Peyer's patch (tissue), 4 donors: ENCODE data around the gene MSI2. TPM values are rescaled to one million over a fixed set of nuclear protein-coding genes. Genes with fewer than 3 reads are reported as not detected.

Source experiments
- DNase-seq, 3 donors: peaks; one replicate each; pipeline ENCODE4 v3.0.0-alpha.2; 2017 to 2019
- H3K27ac ChIP-seq, 4 donors: fragments of 200-600 bp; sonication (generic); one replicate each; pipeline ENCODE4 v1.5.1; 2016 to 2019
- H3K27me3 ChIP-seq, 2 donors: fragments of 200-600 bp; sonication (generic); one replicate each; pipeline ENCODE4 v1.5.1; 2019
- H3K36me3 ChIP-seq, 3 donors: fragments of 200-600 bp; sonication (generic); one replicate each; pipeline ENCODE4 v1.5.1; 2016 to 2019
- H3K4me1 ChIP-seq, 4 donors: fragments of 200-600 bp; sonication (generic); one replicate each; pipeline ENCODE4 v1.5.1; 2016 to 2019
- H3K4me3 ChIP-seq, 4 donors: fragments of 200-600 bp; sonication (generic); 1 replicate in 3 of 4; 2 replicates in 1 of 4; pipeline ENCODE4 v1.5.1; 2016 to 2019; ENCODE audit warnings: mild to moderate bottlenecking in 1 of 4
- H3K9me3 ChIP-seq, 4 donors: fragments of 200-600 bp; sonication (generic); one replicate each; pipeline ENCODE4 v1.5.1; 2016 to 2019; ENCODE audit warnings: mild to moderate bottlenecking in 1 of 4
- CTCF ChIP-seq, 6 experiments: fragments of 450-650 bp in 4 of 6; fragments of 200-600 bp in 2 of 6; sonication (generic) in 1 of 6; IDR thresholded peaks; one replicate each; pipeline ENCODE4 v1.5.1; 2017 to 2019; ENCODE audit warnings: antibody characterized with exemption in 6 of 6, mild to moderate bottlenecking in 3 of 6, moderate library complexity in 1 of 6
- POLR2A ChIP-seq, 2 donors: fragments of 450-650 bp; IDR thresholded peaks; one replicate each; pipeline ENCODE4 v1.5.1; 2017; ENCODE audit warnings: antibody characterized with exemption in 2 of 2, mild to moderate bottlenecking in 2 of 2, moderate library complexity in 2 of 2
- total RNA-seq, 4 donors: library from RNA; depleted of rRNA; stranded (reverse); fragments of >200 nt; gene quantifications; one replicate each; pipeline ENCODE4 v1.1.0, GENCODE V29; 2016

The MSI2 gene
- total RNA-seq, 4 donors from 2014 or later = 25.9 to 39.0 (median 29.2) TPM

- Histone ChIP-seq H3K9me3 (no peaks in the 10 kb centered on the region), H3K4me1 (peaks cover 0 to 3% (median 0%) of the 10 kb centered on the region in 4 donors), H3K27ac (no peak overlapping the region), H3K27me3 (no peaks in the 10 kb centered on the region), H3K4me3 (no peak overlapping the region), H3K36me3 (no peaks in the 10 kb centered on the region)
- no peak for DNase-seq
- TF ChIP-seq CTCF (IDR thresholded peaks at IDR 0.05) (no peak), POLR2A (IDR thresholded peaks at IDR 0.05) (no peak)
These were observed 413.6 kb downstream of the MSI2 start for GRCh38 chr17:57669671-57670529.

GRCh38 chr17:57670769-57671569 is 414.6 kb downstream of the MSI2 start:
- H3K27me3 ChIP-seq = no peaks in the 10 kb centered on the region
- H3K4me3 ChIP-seq = no peak overlapping the region
- H3K27ac ChIP-seq = no peak overlapping the region
- no peak for TF ChIP-seq CTCF (IDR thresholded peaks at IDR 0.05)
- no peak for TF ChIP-seq POLR2A (IDR thresholded peaks at IDR 0.05)
- H3K4me1 ChIP-seq = peaks cover 0 to 3% (median 0%) of the 10 kb centered on the region in 4 donors
- no peak for DNase-seq
- H3K9me3 ChIP-seq = no peaks in the 10 kb centered on the region
- no peaks in the 10 kb centered on the region for H3K36me3 ChIP-seq

GRCh38 chr17:57671667-57672632 is 415.6 kb downstream of the MSI2 start:
- DNase-seq = peak; percentile 70 to 84 (median 72)
- no peaks in the 10 kb centered on the region for H3K27me3 ChIP-seq
- TF ChIP-seq CTCF (IDR thresholded peaks at IDR 0.05) (peak; percentile 68 to 94 (median 82)), POLR2A (IDR thresholded peaks at IDR 0.05) (no peak)
- H3K4me3 ChIP-seq = no peak overlapping the region
- no peaks in the 10 kb centered on the region for H3K9me3 ChIP-seq
- no peaks in the 10 kb centered on the region for H3K36me3 ChIP-seq
- no peak overlapping the region for H3K27ac ChIP-seq
- peaks cover 0 to 3% (median 0%) of the 10 kb centered on the region in 4 donors for H3K4me1 ChIP-seq

GRCh38 chr17:57672971-57673370 is 416.6 kb downstream of the MSI2 start:
- no peak for DNase-seq

More at GRCh38 chr17:57672971-57673370, 416.6 kb downstream of the MSI2 start:
- H3K9me3 ChIP-seq = no peaks in the 10 kb centered on the region
- H3K4me1 ChIP-seq = peaks cover 0 to 3% (median 0%) of the 10 kb centered on the region in 4 donors
- no peak overlapping the region for H3K27ac ChIP-seq
- TF ChIP-seq CTCF (IDR thresholded peaks at IDR 0.05) (no peak), POLR2A (IDR thresholded peaks at IDR 0.05) (no peak)
- no peak overlapping the region for H3K4me3 ChIP-seq
- no peaks in the 10 kb centered on the region for H3K36me3 ChIP-seq
- H3K27me3 ChIP-seq = no peaks in the 10 kb centered on the region
